NCI-H2029 treated with DMSO at 0.1 percent for 48 hours (cell line): Measurements from ENCODE around the gene AOAH.
"Not testable (repeated sequence)": the region's sequence is repeated elsewhere in the genome, so short reads cannot be mapped to it uniquely, and the experiment has no call there.

Experiments
- DNase-seq: peaks from one replicate; lab custom pipeline; 2025; lab: John Stamatoyannopoulos, UW

Gene AOAH

GRCh38 chr7:36506820-36507219, 217.5 kb downstream of the AOAH start:
- no peak for DNase-seq

GRCh38 chr7:36506130-36506798, 218.0 kb downstream of the AOAH start:
- DNase-seq = no peak

GRCh38 chr7:36504617-36505016, 219.7 kb downstream of the AOAH start:
- not testable (repeated sequence) for DNase-seq

GRCh38 chr7:36504216-36504615, 220.1 kb downstream of the AOAH start:
- DNase-seq = not testable (repeated sequence)

GRCh38 chr7:36497775-36498174, 226.5 kb downstream of the AOAH start:
- no peak for DNase-seq

- not testable (repeated sequence) for DNase-seq
Measured at GRCh38 chr7:36497176-36497575, 227.1 kb downstream of the AOAH start.

- DNase-seq = no peak
Measured at GRCh38 chr7:36496576-36496975, 227.7 kb downstream of the AOAH start.

- no peak for DNase-seq
Measured at GRCh38 chr7:36491317-36491716, 233.0 kb downstream of the AOAH start.

- DNase-seq = no peak
Measured at GRCh38 chr7:36490419-36490830, 233.9 kb downstream of the AOAH start.

GRCh38 chr7:36488672-36489071, 235.6 kb downstream of the AOAH start:
- DNase-seq = not testable (repeated sequence)

GRCh38 chr7:36487756-36488336, 236.4 kb downstream of the AOAH start:
- peak; percentile 60 for DNase-seq

GRCh38 chr7:36486336-36486735, 238.0 kb downstream of the AOAH start:
- no peak for DNase-seq

GRCh38 chr7:36484265-36484664, 240.0 kb downstream of the AOAH start:
- no peak for DNase-seq

GRCh38 chr7:36483853-36484252, 240.4 kb downstream of the AOAH start:
- DNase-seq = not testable (repeated sequence)

- no peak for DNase-seq
Measured at GRCh38 chr7:36478745-36479144, 245.5 kb downstream of the AOAH start.

- no peak for DNase-seq
Measured at GRCh38 chr7:36475381-36475780, 248.9 kb downstream of the AOAH start.

GRCh38 chr7:36475011-36475342, 249.3 kb downstream of the AOAH start:
- no peak for DNase-seq

- DNase-seq = no peak
Measured at GRCh38 chr7:36474283-36475010, 249.8 kb downstream of the AOAH start.

GRCh38 chr7:36473454-36474282, 250.6 kb downstream of the AOAH start:
- peak; percentile 11 for DNase-seq

GRCh38 chr7:36472141-36472729, 252.1 kb downstream of the AOAH start:
- DNase-seq = peak; percentile 51

- DNase-seq = no peak
Measured at GRCh38 chr7:36469236-36469635, 255.1 kb downstream of the AOAH start.
